T-helper 9 cell (primary cell): ENCODE data around the gene SLC5A3.

Source experiments
- DNase-seq: peaks from one replicate; pipeline ENCODE4 v3.0.0-alpha.2; 2020

Gene SLC5A3

DNA sequence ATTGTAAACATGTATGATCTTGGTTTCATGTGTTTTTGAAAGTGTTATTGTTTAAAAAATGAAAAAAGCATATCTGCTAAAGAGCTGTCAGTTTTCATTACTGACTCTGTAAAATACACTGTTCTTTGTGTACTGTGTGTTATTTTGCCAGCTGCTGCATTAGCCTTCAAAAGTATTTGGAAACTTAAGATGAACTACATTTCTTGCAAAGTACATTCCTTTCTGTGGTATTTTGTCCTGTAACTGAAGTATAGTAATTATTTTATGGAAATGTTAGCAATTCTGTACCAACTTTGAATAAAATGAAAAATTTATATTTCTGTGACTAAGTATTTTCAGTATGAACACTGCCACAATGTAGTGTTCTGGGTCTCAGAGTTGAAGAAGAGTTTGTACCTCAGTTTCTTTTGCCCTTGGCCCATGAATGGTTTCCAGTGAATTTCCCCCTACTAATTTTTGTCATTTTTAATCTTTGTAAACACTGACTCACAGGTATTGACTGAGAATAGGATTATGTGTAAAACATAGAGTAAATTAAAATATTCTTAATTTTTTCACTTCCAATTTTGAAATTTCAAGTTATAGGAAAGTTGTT is 32.7 kb downstream of the SLC5A3 start:
- no peak for DNase-seq

DNA sequence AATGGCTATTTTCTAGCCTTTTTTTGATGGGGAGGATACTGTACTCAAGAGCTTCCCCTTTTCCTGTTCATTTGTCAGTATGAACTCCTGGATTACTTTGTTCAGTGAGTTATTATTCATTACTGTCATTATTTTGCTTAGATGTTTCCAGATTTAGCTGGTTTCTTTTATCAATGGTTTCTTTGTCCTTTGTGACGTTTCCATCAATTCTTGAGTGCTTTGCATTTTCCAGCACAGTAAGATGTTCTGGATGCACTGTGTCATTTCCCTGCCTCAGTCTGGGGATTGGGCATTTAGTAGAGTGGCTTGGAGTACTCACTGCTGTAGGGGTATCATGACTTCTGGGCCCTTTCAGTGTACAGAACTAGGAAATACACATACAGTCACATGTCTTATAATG is 34.2 kb downstream of the SLC5A3 start:
- no peak for DNase-seq

DNA sequence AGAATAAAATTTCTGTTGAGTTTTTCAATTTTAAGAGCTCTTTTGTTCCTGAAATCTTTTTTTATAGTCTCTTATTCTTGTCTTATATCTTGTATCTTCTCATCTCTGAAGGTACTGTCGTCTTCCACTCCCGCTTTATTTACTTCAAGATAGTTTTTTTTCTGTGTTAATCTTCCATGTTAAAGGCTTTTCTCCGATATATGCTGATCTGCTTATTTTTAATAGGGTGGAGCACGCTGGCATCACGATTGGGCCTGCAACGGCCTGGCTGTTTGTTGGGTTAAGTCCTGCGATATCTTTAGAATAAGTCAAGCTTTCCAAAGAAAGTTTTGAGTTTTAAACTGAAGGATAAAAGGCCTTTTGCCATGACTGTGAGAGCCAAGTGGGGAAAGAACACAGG is 35.7 kb downstream of the SLC5A3 start:
- DNase-seq, result no peak

DNA sequence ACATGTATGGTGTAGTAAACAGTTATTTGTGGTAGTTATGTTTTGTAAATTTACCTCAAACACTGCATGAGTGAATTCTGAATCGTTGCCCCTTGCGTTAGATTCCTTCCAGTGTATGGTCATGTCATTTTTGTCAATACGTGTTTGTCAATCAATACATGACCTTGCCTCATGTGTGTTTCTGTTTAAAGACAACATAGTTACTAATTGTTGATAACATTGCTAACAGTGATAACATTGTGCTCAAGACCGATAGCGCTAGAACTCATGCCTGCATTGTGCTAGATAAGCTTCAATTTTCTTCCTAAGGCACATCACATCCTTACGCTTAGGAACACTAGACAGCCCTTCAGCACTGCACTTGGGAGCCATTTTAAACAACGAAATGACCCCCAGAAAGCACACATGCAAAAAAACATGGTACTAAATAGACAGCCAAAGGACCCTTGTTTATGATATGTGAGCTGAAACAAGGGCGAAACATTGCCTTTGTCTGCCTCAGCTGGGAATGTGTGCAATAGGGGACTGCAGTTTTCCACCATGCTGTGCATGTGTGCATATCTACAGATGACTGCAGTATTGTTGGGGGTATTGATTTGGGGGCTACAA is 37.3 kb downstream of the SLC5A3 start:
- DNase-seq, result no peak

DNA sequence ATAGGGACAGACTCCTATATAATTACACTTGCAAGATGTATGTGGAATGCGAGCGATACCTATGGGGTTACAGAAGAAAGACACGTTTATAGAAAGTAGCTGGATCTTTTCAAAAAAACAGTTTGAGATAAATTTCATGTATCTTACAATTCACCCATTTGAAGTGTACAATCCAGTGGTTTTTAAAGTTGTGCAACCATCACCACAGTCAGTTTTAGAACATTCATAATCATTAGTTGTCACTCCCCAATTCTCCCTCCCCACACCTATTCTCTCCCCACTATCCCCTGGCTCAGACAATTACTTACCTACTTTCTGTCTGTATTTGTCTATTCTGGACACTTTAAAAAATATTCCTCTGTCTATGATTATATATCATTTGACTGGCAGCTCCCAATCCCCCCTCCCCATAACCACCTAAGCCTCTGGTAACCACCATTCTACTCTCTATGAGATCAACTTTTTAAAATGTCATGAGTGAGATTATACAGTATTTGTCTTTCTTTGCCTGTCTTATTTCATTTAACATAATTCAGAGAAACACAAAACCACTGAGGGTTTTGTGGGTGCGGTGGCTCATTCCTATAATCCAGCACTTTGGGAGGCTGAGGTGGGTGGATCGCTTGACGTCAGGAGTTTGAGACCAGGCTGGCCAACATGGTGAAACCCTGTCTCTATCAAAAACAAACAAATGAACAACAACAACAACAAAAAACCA is 39.1 kb downstream of the SLC5A3 start:
- no peak for DNase-seq

DNA sequence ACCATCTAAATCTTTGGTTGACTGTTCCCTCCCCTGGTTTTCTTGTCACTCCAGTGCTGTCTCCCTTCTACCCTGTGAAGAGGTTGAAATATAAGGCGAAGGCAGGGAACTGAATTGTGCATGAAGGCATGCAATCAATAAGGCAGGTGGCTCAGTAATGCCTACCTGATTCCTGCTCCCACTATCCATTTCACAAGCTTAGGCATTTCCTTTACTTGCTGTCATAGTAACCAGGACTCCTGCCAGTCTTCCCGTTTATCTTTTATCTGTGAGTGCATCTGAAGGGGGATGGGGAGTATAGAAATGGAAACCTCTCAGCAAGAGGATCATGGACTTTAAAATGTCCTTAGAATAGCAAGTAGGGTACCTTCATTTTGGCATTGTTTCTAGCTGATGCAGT is 40.5 kb downstream of the SLC5A3 start:
- DNase-seq, result no peak

DNA sequence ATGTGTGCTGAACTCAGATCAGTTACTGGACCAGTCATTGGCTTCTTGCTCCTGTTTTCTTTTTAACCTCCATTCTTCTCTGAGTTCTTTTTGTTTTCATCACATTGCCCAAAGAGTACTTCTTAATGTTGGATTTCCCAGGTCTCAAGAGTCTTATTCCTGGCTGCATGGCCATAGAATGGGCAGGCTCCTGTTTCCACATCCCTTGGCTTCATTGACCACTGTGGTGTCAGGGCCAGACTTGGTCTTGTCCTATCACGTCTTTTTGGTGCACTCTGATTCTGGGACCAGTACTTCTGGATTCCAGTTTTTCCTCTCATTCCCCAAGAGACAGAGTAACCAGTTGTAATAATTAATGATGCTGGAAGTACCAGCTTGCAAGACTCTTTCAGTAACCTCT is 41.8 kb downstream of the SLC5A3 start:
- no peak for DNase-seq

DNA sequence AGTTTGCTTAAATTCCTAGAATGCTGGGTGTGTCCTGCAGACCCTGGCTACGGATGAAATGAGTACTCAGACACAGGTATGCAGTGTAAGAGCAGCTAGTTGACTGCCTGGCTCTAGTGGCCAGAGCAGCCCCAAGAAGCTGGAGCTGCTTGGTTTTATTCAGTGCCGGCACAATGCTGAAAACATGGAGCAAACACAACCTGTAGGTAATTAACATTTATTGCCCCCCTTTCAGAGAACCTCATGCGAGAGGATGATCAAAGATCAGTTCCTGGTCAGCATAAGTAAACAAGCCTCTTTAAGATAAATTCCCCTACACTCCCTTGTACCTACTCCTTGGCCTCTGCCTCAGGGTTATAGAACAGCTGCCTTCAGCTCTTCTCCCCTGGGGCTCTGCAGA is 43.2 kb downstream of the SLC5A3 start:
- DNase-seq, result no peak

DNA sequence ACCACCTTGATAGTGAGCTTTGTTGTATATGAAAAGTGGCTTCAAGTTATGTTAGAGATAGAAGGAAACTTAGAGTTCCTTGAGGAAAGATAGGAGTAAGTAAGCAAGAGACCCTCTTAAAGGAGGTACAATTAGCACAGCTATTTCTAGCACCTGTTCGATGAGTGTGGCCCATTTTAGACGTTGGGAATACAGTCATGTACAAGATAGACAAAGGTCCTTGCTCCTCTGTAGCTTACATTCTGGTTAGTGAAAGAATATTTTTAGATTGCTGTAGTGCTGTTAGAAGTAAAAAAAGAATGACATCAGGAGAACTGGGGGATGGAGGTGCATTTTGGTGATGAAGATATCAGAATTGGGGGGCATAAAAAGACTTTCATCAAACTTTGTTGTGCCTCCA is 47.5 kb downstream of the SLC5A3 start:
- no peak for DNase-seq

DNA sequence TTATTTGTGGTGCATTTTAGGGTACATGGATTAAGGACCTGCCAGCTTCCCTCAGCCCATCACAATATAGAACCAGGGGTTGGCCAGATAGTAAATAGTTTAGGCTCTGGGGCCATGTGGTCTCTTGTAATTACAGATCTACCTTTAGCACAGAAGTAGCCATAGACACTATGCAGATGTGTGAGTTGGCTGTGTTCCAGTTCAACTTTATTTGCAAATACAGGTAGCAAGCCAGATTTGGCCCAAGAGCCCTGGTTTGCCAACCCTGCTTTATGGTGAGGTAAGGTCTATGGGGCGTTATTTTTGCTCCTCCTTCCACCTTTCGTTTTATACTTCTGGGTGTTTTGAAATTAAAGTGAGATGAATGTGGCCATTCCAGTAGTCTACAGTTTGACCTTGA is 48.7 kb downstream of the SLC5A3 start:
- DNase-seq, result no peak
